ENCODE results near the gene INPP4B.

DNA sequence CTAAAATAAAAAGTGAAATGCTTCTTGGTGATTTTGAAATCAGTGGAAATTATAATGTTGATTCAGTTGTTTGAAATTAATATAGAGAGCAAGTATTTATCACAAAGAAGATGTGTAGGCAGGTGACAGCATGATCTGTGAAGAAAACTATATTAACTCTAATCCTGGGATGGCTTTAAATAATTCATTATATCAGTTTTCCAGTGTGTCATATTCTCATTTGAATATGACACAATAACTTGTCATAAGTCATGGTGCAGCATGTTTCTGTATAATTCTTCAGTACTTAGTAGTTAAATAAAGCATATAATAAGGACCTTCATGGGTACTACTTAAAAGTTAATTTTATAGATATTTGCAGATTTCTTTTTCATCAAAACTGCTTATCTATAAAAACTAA lies 573.6 kb downstream of the INPP4B start:
- TF ChIP-seq, protein P1, sequence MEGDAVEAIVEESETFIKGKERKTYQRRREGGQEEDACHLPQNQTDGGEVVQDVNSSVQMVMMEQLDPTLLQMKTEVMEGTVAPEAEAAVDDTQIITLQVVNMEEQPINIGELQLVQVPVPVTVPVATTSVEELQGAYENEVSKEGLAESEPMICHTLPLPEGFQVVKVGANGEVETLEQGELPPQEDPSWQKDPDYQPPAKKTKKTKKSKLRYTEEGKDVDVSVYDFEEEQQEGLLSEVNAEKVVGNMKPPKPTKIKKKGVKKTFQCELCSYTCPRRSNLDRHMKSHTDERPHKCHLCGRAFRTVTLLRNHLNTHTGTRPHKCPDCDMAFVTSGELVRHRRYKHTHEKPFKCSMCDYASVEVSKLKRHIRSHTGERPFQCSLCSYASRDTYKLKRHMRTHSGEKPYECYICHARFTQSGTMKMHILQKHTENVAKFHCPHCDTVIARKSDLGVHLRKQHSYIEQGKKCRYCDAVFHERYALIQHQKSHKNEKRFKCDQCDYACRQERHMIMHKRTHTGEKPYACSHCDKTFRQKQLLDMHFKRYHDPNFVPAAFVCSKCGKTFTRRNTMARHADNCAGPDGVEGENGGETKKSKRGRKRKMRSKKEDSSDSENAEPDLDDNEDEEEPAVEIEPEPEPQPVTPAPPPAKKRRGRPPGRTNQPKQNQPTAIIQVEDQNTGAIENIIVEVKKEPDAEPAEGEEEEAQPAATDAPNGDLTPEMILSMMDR (IDR thresholded peaks at IDR 0.05): no peak
- TF ChIP-seq EZH2 (IDR thresholded peaks at IDR 0.05; ENCODE audit: borderline replicate concordance, insufficient read depth, low read depth, low read length, poor library complexity, severe bottlenecking): no peak

Measured in B cell (primary cell).